HG02981 (cell line): Measurements from ENCODE around the gene RPS6KA2.

Source experiments
- ATAC-seq: cut with Tn5 transposase; IDR thresholded peaks from one replicate; pipeline ENCODE4 v1.9.1; 2021; ENCODE audit warnings: mild to moderate bottlenecking, moderate library complexity; ENCODE audit not compliant: unreplicated experiment

The RPS6KA2 gene

DNA sequence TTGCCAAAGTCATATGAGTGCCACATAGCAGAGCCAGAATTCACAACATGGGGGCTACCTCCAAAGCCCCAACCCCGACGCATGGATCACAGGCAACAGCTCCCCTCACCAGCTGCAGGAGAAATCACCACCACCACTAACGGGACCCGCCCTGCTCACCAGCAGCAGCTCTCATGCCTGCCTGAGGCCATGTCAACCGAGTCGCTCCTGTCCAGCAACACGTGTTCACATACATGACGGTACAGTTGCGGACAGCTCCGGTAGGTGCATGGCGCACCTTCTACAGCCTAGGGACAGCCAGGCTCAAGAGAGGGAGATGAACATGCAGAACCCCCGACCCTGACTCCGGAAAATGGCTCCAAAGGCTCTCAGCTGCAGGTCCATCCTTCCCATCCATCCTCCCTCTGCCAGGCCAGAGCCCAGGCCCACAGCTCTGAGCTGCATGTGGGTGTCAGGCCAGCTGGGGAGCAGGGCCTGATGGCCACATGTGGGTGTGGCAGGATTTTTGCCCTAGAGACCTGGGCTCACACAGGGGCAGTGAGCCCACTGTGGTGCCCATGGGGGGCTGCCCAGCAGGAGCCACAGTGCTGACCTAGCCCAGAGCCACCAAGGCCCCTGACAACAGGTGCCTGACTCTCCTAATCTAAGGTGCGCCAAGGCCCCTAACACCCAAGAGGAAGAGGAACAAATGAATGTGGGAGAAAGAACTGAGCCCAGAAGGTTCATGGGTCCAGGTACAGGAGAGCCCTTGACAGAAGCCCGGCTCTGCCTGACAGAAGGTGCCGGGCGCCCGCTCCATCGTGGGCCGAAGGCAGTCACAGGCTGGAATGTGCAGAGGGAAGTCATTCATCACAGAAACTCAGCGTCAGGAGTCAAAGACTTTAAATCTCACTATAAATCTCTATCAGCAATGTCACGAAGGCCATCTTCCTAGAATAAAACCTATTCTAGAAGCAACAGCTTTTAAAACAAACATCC is 10.5 kb downstream of the RPS6KA2 start:
- no peak for ATAC-seq

DNA sequence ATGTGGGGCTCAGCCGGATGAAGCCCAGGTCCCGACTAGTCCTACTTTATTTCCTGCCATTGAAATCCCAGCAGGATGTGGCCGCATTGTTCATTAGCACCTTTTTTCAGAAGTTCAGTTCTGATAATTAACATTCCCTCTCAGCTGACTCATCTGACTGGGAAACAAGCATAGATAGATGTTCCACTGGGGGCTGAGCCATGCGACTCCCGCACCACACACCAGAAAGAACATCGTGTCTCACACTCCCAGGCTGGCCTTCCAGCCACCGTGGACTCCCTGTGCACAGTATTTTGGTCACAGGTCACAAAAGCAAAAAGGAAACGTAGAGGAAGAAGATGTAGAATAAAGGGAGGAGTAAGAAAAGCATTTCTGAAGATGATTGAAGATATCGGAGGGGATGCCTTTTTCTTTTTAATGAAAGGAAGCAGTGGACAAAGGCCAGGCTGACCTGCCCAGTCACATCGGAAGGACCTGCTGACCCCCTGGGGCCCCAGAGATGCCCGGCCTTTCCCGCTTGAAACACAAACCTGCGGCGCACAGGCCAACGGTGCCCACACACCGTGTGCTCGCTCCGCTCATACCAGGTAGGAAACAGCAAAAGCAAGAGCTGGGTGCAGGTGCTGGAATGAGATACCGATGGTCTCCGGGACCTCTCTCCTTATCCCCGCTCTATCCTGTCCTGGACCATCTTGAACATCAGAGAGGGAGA is 11.8 kb downstream of the RPS6KA2 start:
- ATAC-seq, result no peak

GRCh38 chr6:166614589-166614988 is 12.5 kb downstream of the RPS6KA2 start:
- no peak for ATAC-seq

GRCh38 chr6:166614171-166614583 is 12.9 kb downstream of the RPS6KA2 start:
- ATAC-seq, result no peak

GRCh38 chr6:166613027-166613426 is 14.0 kb downstream of the RPS6KA2 start:
- no peak for ATAC-seq

DNA sequence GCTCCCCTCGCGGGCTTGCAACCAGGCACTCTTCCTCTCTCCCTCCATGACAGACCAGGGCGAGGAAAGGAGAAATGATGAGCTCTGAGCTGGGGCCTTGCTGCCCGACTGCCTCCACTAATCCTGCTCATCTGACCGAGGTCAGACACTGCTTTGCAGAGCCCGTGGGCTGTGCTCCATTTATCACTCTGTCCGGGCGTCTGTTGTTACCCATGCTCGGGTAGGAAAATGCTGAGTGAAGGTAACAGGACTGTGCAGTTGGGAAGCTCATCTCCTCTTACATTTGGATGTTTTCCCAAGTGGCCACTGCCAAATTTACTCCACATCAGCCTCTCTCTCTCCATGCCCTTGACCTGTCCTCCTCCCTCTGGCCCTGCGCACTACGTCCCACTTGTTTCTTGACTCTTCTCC is 14.6 kb downstream of the RPS6KA2 start:
- no peak for ATAC-seq

DNA sequence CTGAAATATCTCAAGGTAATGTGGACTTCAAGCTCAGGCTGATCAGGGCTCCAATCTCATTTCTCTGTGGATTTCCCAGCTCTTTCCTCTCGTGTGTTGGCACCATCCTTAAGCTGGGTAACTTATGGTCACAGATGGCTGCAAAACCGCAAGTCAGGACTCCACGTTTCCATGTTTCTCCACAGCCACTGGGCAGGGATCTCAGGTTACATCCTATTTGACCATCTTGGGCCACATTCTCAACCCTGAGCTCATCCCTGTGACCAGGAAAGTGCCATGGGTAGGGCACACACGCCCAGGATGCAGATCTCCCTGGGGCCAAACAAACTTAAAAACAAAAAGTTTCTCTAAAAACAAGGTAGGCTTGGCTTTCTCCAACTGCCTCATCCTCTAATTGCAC is 15.4 kb downstream of the RPS6KA2 start:
- ATAC-seq, result no peak

GRCh38 chr6:166610069-166610468 is 17.0 kb downstream of the RPS6KA2 start:
- no peak for ATAC-seq

- ATAC-seq, result no peak
Measured at GRCh38 chr6:166608774-166609173, 18.3 kb downstream of the RPS6KA2 start.

DNA sequence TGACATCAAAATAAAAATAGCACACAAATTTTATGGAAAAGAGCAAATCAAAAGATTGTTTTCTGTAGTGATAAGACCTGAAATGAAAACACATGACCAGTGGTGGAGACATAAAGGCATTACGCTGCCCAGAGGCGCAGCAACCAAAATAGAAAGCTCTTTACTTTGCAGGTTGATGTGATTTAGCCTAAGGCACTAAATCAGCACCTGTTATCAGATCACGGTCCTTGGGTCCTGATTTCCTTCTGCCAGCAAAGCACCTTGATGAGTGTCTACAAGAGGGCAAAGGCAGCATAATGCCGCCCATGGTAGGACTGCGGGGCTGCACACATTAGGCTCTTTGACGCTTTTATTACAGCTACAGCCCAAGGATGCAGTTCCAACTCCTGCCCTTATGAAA is 21.3 kb downstream of the RPS6KA2 start:
- no peak for ATAC-seq

- ATAC-seq, result no peak
Measured at GRCh38 chr6:166604911-166605310, 22.1 kb downstream of the RPS6KA2 start.

- no peak for ATAC-seq
Measured at GRCh38 chr6:166604328-166604727, 22.7 kb downstream of the RPS6KA2 start.

DNA sequence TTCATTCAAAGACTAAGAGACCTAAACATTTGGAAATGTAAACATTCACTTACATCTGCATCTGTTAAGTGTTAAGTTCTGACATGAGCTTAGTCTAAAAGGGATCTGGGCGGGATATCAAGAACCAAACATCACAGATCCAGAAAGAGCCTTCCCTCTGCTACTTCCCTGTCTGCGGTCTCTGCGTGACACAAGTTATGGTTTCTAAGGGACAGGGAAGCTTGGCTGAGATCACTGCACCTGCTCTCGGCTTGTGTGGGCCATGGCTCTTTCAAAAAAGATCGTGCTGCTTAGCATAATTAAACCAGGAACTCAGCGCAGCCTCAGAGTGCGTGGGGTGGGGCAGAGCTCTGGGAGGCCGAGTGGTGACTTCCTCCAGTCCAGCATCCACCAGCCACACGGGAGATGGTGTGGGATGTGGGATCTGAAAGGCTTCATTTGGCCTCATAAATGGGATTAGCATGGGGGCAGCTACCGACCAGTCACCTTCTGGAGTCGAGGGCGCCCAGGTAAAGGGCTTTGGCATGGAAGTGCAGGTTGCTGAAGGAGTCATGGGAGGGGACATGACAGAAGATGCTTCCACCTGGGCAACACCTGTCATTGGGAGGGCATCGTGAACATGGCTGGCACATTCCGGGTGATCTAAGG is 23.9 kb downstream of the RPS6KA2 start:
- ATAC-seq, result no peak

- no peak for ATAC-seq
Measured at GRCh38 chr6:166601956-166602355, 25.1 kb downstream of the RPS6KA2 start.

GRCh38 chr6:166600931-166601330 is 26.1 kb downstream of the RPS6KA2 start:
- no peak for ATAC-seq

DNA sequence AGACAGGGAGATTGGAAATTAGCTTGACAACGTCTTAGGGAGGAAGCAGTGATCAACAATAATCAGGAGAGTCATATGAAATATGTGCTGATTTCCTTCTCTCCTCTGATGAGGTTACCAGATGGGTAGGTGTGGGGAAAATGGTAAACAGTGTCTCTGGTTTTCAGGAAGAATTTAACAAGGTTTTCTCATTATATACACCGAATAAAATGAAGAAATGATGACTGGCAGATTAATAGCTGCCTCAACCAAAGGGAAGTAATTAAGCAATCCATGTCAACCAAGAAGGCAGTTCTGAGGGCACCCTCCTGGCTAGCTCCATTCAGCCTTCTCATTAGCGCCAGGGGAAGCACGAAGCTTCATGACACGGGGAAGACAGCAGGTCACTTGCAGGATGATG is 27.8 kb downstream of the RPS6KA2 start:
- ATAC-seq, result no peak

DNA sequence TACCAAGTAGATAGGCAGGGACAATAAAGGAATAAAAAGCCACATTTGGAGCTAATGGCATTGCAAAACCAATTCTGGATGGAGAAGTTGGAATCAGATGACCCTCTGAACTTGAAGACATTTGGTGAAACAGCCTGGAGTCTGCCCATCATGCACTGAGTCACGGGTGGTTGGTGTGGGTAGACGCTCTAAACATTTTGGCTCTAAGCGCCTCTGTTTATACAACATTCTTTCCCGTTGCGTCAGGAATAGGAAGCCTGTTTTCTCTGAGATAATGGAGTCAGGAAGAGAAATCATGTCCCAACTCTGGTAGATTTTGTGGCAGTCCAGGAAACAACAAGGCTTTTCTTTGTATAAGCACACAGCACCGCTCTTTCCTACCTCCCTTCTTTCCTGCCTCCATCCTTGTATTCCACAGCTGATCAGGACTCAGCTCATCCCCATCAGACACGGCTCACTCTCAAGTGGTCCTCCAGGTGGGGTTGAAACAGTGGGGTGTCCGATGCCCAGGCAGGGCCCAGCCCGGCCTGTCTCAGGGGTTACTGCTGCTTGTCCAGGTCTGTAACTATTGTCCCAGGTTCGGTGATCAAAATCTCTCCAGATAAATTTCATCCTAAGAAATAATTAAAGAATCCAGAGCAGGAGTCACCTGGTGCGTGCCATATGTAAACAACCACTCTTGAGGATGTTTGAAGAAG is 28.5 kb downstream of the RPS6KA2 start:
- ATAC-seq, result no peak

DNA sequence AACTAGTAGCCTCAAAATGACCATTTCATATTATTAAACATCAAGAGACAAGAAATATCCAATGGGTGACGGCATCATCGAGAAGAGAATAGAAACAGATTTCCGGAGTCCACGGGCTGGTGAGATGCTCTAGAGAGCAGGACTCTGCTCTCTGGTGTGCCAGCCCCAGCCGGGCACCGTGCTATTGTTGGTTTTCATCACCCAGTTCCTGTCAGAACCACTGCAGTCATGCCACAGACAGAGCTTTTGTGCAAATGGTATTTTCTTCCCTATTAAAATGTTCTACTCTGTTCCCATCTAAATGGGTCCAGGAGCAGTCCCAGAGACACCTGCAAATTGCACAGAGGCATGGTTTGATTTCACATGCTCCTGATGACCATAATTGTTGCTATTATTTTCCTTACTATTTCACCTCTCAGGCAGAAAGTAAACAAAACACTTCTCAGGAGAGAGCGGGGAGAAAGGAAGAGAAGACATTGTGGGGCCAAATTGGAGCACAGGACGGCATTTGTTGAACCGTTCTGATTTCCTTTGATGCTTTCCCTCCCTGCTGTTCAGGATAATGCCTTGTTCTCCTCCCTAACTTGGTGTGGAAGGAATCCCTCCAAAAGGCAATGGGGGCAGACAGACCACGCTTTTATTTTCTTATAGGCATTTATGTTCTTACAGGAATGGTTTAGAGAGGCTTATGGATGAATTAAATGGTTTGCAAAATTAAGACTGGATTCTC is 29.2 kb downstream of the RPS6KA2 start:
- no peak for ATAC-seq

- ATAC-seq, result no peak
Measured at GRCh38 chr6:166596776-166597507, 30.1 kb downstream of the RPS6KA2 start.

- no peak for ATAC-seq
Measured at GRCh38 chr6:166595949-166596348, 31.1 kb downstream of the RPS6KA2 start.
